ENCODE measurements around the gene RNF13.
A peak's percentile ranks its signal among the peaks of the same experiment; 100 is the strongest.

RNF13 gene

DNA sequence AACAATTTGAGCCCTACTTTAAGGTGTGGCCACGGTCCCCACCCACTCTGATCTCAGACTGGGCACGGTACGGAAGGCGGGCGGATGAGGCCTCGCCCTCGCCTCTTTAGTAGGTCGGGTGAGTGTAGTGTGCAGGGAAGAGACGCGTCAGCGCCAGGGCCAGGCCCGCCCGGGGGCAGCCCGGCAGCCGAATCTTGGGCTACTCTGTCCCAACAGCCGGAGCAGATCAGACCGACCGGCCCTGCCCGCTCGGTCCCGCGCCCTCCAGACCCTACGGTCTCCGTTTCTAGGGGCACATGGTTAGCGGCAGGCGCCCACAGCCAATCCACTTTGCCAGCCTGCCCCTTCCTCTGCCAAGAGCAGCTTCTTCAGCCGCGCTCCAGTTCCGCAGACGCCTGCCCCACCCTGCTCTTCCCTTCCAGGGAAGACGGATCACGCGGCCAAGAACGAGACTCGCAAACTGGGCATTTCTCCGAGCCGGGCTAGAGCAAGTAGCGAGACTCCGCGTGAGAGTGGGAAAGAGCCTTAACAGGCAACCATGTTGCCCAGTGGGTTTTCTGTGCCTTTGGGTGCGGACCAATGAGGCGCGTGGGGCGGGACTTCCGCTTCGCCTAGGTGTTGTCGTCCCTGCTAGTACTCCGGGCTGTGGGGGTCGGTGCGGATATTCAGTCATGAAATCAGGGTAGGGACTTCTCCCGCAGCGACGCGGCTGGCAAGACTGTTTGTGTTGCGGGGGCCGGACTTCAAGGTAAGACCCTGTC is at the start of gene RNF13:
Gene RNF13, plus strand, starts transcription at position 610 of the 761 bp plus-strand sequence. CDS start 32,812 bp downstream, outside the sequence.
- peak; percentile 89 to 91 for DNase-seq

DNA sequence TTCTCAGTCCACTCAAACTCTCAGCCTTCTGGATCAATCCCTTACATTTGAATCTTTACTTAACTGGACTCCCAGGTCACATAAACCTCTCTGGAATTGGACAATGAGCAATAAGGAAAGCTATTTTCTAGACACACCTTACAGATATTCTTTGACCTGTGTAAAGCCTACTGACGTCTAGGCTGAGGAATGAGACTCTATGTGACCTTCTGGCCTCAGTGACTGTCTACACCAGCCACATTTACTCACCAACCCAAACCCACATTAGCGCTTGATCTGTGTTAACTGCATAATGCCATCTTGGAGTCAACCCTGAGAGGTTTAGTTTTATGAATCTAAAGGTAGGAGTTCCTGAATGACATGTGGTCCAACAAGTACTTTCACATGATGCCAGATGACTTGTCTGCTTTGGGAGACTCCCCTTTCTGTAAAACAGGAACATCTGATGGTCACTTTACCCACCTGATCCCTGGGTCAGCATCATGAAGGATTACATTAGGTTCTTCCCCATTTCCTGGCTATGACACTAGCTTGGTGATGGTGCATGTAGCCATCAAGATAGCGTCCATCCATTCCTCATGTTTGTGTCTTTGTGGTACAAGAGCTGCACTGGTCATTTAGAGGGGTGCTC is 49.3 kb upstream of the RNF13 start:
- DNase-seq, result no peak

GRCh38 chr3:149764302-149764701 is 48.7 kb upstream of the RNF13 start:
- no peak for DNase-seq

DNA sequence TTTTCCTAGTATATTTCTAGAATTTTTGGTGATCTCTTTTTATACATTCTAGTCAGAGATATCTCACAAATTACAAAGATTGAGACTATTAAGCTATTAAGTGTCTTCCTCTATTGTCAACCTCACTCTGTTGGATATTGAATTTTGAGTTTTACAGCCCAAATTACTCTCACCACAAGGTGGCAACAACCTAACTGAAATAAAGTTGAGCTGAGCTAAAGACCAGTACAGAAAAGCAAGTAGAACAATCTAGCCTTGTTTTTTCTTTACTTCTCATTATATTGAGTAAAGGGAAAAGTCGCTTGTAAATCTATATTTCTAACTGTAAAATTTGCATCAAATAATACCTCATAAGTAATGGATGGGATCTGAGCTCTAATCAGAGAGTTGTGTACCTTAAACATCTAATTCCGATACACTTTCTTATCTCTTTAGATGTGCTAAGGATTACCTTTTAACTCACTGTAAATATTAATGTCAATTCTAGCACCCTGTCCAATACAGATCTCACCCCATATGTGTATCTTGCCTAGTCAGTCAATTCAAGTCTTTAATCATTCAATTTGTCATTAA is 47.2 kb upstream of the RNF13 start:
- DNase-seq, result peak in 1 of 2 donors; percentile 23

DNA sequence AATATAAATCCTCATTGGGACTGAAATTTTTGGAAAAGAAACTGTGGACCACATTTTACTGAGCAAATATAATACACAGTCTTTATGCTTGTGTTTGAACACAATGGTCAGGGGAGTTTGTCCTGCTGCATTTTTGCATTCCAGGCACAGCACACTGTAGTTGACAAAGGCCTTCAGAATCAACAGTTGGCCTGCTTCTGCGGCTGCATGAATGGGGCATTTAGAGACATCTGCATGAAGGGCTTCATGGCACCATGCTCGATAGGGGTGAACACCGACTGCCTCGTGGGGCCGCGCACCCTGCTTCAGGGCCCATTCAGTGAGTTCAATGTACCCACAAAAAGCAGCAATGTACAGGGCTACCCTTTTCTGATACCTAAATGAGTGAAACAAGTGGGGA is 45.3 kb upstream of the RNF13 start:
- DNase-seq, result no peak

GRCh38 chr3:149768704-149769103 is 44.3 kb upstream of the RNF13 start:
- DNase-seq, result no peak

GRCh38 chr3:149770246-149770645 is 42.8 kb upstream of the RNF13 start:
- DNase-seq, result no peak

DNA sequence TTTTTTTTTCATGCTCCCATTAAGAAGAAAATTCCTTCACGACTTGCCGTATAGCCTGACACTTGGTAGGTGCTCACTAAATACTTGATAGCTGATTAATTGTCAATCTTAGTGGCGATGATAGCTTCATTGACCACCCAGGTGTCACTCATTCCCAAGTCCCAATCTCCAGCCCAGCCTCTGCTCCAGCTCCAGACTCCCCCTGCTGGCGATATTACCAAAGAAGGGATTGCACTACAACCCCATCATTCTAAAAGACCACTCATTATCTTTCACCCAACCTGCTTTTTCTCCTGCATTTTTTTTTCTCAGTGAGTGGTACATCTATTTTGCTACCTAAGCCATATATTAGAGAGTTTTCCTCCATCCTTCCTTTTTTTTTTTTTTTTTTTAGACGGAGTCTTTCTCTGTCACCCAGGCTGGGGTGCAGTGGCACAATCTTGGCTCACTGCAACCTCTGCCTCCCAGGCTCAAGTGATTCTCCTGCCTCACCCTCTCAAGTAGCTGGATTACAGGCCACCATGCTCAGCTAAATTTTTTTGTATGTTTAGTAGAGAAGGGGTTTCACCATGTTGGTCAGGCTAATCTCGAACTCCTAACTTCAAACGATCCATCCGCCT is 41.3 kb upstream of the RNF13 start:
- peak in 1 of 2 donors; percentile 34 for DNase-seq

- no peak for DNase-seq
Observed at GRCh38 chr3:149772861-149773260, 40.2 kb upstream of the RNF13 start.

- DNase-seq, result no peak
Observed at GRCh38 chr3:149776170-149776569, 36.8 kb upstream of the RNF13 start.

DNA sequence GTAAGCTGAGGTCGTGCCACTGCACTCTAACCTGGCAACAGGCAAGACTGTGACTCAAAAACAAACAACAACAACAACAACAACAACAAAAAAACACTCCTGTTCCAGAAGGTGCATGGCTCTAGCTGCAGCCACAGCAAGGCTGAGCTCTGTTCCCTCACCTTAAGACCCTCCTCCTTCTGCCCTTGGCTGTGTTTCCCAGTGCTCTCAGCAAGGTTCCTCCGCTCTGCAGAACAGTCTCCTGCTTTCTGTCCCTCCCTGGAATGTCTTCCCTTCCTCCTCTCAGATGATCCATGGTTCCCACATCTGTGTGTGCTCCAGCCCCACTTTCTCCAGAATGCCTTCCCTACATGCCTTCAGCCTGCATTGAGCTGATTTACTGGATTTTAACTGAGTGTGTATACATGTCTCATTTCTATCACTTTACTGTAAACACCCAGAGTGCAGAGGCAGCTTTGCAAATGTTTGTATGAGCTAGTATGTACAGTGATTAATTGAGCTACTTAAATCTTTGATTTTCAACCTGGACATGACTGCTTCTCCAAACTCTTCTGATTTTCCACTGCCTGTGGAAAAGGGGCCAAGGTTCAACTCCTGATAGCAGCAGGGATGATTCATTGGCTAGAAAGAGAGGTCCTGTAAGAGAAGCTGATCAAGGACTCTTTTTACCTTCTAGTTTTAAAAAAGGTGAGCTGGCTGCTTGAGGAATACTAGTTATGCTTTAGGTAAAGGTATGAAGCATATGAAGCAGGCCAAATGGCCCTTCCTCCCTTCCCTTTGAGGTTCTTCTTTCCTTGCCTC is 35.4 kb upstream of the RNF13 start:
- no peak for DNase-seq

DNA sequence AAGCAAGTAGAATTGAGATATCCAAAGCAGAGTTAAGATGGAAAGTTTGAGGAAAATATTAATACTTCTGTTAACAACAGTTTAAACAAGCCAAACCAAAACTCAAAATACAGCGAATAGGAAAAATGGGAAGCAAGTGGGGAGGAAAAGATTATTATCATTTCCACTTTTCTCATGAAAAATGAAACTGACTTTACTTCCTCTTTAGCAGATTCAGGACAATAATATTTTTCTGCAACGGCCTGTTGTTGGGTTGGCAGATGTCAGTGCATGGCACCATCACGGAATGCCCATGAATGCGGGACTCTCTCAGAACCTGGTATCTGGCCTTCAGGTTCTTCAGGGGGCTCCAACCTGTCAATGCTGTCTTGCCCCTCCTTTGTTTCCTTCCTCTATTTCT is 31.8 kb upstream of the RNF13 start:
- DNase-seq, result peak in 1 of 2 donors; percentile 43

DNA sequence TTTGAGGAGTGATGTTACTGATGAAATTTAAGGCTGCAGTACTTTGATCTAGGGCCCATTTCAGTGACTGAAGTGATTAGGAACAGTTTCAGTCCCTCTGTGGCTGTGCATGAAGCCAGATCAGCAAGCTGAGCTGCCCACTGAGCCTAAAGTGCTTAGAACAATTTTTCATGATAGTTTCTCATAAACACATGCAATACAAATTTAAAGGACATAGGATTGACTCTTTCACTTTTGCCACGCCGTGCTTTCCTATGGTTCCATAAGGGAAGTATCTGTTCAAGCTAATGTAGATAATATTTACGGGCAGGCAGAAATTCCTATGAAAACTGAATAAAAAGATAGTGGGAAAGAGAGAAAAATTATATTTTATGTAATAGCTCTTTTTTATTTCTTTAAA is 31.3 kb upstream of the RNF13 start:
- no peak for DNase-seq

DNA sequence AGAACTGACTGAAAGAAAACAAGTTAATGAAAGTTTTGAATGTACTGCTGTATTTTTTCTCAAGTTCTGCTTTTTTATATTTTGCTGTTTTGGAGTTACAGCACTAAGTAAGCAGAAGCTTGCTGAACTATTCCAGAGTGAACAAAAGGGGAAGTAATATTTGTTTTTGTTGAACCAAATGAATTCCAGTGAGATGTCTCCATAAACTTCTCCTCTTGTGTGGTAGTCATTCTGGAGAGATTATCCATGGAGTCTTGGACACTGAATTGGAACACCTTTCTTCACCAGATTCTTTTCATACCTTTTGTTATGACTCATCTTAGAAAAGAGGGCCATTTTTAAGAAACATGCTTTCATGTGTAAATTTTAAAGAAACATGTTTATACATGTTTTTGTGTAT is 29.4 kb upstream of the RNF13 start:
- DNase-seq, result peak in 1 of 2 donors; percentile 84

- no peak for DNase-seq
Observed at GRCh38 chr3:149784064-149784704, 28.8 kb upstream of the RNF13 start.

GRCh38 chr3:149790268-149790667 is 22.7 kb upstream of the RNF13 start:
- DNase-seq, result no peak

DNA sequence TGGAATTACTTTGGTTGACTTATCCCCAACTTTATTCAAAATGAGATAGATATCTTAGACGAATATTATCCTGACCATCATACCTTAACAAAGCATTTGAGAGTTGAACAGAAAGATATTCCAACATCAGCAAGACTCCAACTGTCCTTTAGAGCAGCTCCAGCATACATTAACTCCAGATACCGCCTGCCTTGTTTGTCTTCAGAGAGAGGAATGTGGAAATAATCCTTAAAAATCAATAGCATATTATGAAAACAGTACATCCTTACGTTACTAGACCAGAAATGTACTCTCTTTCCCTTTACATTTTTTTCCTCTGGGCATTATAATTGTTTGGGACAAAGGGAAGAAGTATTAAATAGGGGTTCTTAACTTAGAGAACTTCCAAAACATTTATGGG is 22.3 kb upstream of the RNF13 start:
- no peak for DNase-seq

- no peak for DNase-seq
Observed at GRCh38 chr3:149792452-149793270, 20.4 kb upstream of the RNF13 start, which contains the start of gene ANKUB1. ANKUB1 (minus strand) TSS chr3:149792554; CDS start chr3:149792366, 188 bp downstream.

DNA sequence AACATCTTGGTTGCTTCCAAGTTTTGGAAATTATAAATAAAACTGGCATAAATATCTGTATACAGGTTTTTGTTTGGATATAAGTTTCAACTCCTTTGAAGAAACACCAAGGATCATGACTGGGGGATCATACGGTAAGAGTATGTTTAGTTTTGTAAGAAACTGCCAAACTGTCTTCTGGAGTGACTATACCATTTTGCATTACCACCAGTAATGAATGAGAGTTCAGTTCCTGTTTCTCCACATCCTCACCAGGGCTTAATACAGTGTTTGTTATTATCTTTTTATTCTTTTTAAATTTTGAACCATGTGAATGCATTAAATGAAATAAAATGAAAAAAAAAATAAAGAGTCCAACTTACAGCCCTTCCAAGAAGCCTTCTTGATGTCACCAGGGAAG is 17.0 kb upstream of the RNF13 start:
- DNase-seq, result peak in 1 of 2 donors; percentile 15

DNA sequence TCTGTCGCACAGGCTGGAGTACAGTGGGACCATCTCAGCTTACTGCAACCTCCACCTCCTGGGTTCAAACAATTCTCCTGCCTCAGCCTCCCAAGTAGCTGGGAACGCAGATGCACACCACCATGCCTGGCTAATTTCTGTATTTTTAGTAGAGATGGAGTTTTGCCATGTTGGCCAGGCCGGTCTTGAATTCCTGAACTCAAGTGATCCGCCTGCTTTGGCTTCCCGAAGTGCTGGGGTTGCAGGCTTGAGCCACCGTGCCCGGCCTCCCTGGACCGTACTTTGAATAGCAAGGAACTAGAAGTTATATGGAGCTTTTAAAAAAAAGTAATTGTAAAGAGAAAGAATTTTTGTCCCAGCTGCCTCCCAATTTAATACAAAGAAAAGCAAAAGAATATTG is 12.3 kb upstream of the RNF13 start:
- no peak for DNase-seq

- DNase-seq, result no peak
Observed at GRCh38 chr3:149801195-149801594, 11.8 kb upstream of the RNF13 start.

Measured in bone marrow (tissue), 2 donors.